PC-9 (cell line): ENCODE results near the gene LYSMD2. TPM values are rescaled to one million over a fixed set of nuclear protein-coding genes. Genes with fewer than 3 reads are reported as not detected.

Experiments used
- BruUV-seq: library from RNA; stranded (reverse); fragments of 400-500 nt; replicated peaks from 2 replicates; lab custom pipeline; 2021; lab: Mats Ljungman, UMichigan
- CTCF ChIA-PET: fragments of 300-600 bp; sonication (Branson Sonifier 250); formaldehyde crosslinking; loops from one replicate; lab custom pipeline; 2022; ENCODE audit warnings: antibody characterized with exemption; lab: Charles Lee
- POLR2A ChIA-PET: fragments of 300-600 bp; sonication (Branson Sonifier 250); formaldehyde crosslinking; loops from one replicate; lab custom pipeline; 2022; ENCODE audit warnings: antibody characterized with exemption; ENCODE audit not compliant: unreplicated experiment; lab: Charles Lee
- DNase-seq, 2 experiments: peaks; one replicate each; pipeline versions ENCODE4 v3.0.0 to v3.0.0-alpha.2; 2015 to 2022; ENCODE audit warnings: mixed read lengths in 1 of 2
- H2AFZ ChIP-seq: fragments of 200-600 bp; sonication (generic); 2 replicates; pipeline ENCODE4 v1.8.1; 2017; ENCODE audit warnings: antibody characterized with exemption
- H3F3A ChIP-seq: fragments of 200-600 bp; sonication (generic); 2 replicates; pipeline ENCODE4 v1.8.1; 2017; ENCODE audit warnings: antibody characterized with exemption, mild to moderate bottlenecking, low read depth; ENCODE audit not compliant: insufficient read depth
- H3K27ac ChIP-seq: fragments of 200-600 bp; sonication (generic); 2 replicates; pipeline ENCODE4 v1.6.1; 2016; ENCODE audit warnings: mixed run types
- H3K27me3 ChIP-seq: fragments of 200-600 bp; sonication (generic); 2 replicates; pipeline ENCODE4 v1.6.1; 2016; ENCODE audit warnings: low read depth, mixed run types; ENCODE audit not compliant: insufficient read depth
- H3K36me3 ChIP-seq: fragments of 200-600 bp; sonication (generic); 2 replicates; pipeline ENCODE4 v1.6.1; 2016; ENCODE audit warnings: low read depth, mixed run types
- H3K4me1 ChIP-seq: fragments of 200-600 bp; sonication (generic); replicated peaks from 2 replicates; pipeline ENCODE4 v1.6.1; 2016; ENCODE audit warnings: mixed run types; ENCODE audit not compliant: insufficient read depth
- H3K4me2 ChIP-seq: fragments of 200-600 bp; sonication (generic); 2 replicates; pipeline ENCODE4 v1.6.1; 2017; ENCODE audit warnings: mixed run types
- H3K4me3 ChIP-seq: fragments of 200-600 bp; sonication (generic); 2 replicates; pipeline ENCODE4 v1.6.1; 2016; ENCODE audit warnings: mixed run types
- H3K79me2 ChIP-seq: fragments of 200-600 bp; sonication (generic); 2 replicates; pipeline ENCODE4 v1.6.1; 2017; ENCODE audit warnings: low read depth, mixed run types
- H3K9me2 ChIP-seq: fragments of 200-600 bp; sonication (generic); 2 replicates; pipeline ENCODE4 v1.8.1; 2017; ENCODE audit warnings: mild to moderate bottlenecking; ENCODE audit not compliant: insufficient read depth
- H3K9me3 ChIP-seq: fragments of 200-600 bp; sonication (generic); 2 replicates; pipeline ENCODE4 v1.8.1; 2016; ENCODE audit warnings: low read depth; ENCODE audit not compliant: insufficient read depth
- H4K20me1 ChIP-seq: fragments of 200-600 bp; sonication (generic); 2 replicates; pipeline ENCODE4 v1.8.1; 2017; ENCODE audit not compliant: insufficient read depth
- CTCF ChIP-seq: fragments of 200-600 bp; sonication (generic); conservative IDR thresholded peaks from 2 replicates; pipeline ENCODE4 v1.6.1; 2017; ENCODE audit warnings: mixed run types, antibody characterized with exemption, mild to moderate bottlenecking, moderate library complexity
- EZH2 ChIP-seq: fragments of 200-600 bp; sonication (generic); IDR thresholded peaks from 2 replicates; pipeline ENCODE4 v1.8.0; 2017; ENCODE audit warnings: antibody characterized with exemption, low read depth
- intact Hi-C: fragments of 100-400 bp; cut with micrococcal nuclease; formaldehyde crosslinking; loops from one replicate; pipeline ENCODE4 v1.10.0; 2022; ENCODE audit not compliant: unreplicated experiment
- total RNA-seq: library from RNA; stranded (reverse); gene quantifications from 2 replicates; pipeline ENCODE4 v1.2.3, GENCODE V29; 2021

Gene LYSMD2
- total RNA-seq, 1 experiment from 2014 or later, result 11.1 TPM

- Histone ChIP-seq H3K27me3 (no peaks in the 10 kb centered on the region), H2AFZ (no peak overlapping the region), H3K36me3 (no peaks in the 10 kb centered on the region), H3K4me2 (no peak overlapping the region), H4K20me1 (no peaks in the 10 kb centered on the region), H3K9me3 (no peaks in the 10 kb centered on the region), H3K79me2 (no peaks in the 10 kb centered on the region), H3K27ac (no peak overlapping the region), H3K4me3 (no peak overlapping the region), H3K4me1 (no peaks in the 10 kb centered on the region), H3F3A (no peaks in the 10 kb centered on the region), H3K9me2 (no peaks in the 10 kb centered on the region)
- DNase-seq, result no peak
- TF ChIP-seq CTCF (no peak), EZH2 (no peak)
- POLR2A ChIA-PET, result no interaction called here
- CTCF ChIA-PET, result interaction anchor here (0.6 kb wide), 1 partner anchor 691 kb away, joined by 3 read pairs; no protein-coding TSS in a partner anchor
- BruUV-seq, result no TSS peak
- intact Hi-C loops, result no loop called here
These were observed 23.3 kb downstream of the LYSMD2 start for GRCh38 chr15:51714162-51714561.

- ChIA-PET POLR2A (no interaction called here), CTCF (interaction anchor here (0.7 kb wide), 1 partner anchor 65 kb away, joined by 6 read pairs; no protein-coding TSS in a partner anchor)
- BruUV-seq, result no TSS peak
- Histone ChIP-seq H3K27ac (no peak overlapping the region), H4K20me1 (no peaks in the 10 kb centered on the region), H3K79me2 (no peaks in the 10 kb centered on the region), H3K4me2 (no peak overlapping the region), H3F3A (no peaks in the 10 kb centered on the region), H2AFZ (no peak overlapping the region), H3K27me3 (no peaks in the 10 kb centered on the region), H3K4me3 (no peak overlapping the region), H3K9me3 (no peaks in the 10 kb centered on the region), H3K9me2 (no peaks in the 10 kb centered on the region), H3K36me3 (no peaks in the 10 kb centered on the region), H3K4me1 (no peaks in the 10 kb centered on the region)
- TF ChIP-seq EZH2, result no peak
- no peak for TF ChIP-seq CTCF
- DNase-seq, result no peak
- intact Hi-C loops, result no loop called here
These were observed 28.4 kb downstream of the LYSMD2 start for GRCh38 chr15:51709031-51709430.

- DNase-seq, result no peak
- POLR2A ChIA-PET, result no interaction called here
- Histone ChIP-seq H3K4me2 (no peak overlapping the region), H3K4me3 (no peak overlapping the region), H3K9me3 (no peaks in the 10 kb centered on the region), H3K79me2 (no peaks in the 10 kb centered on the region), H3K36me3 (no peaks in the 10 kb centered on the region), H3K27me3 (no peaks in the 10 kb centered on the region), H2AFZ (no peak overlapping the region; the same call in 1 of the 2 replicates), H3K27ac (no peak overlapping the region), H3K9me2 (no peaks in the 10 kb centered on the region), H4K20me1 (no peaks in the 10 kb centered on the region), H3K4me1 (no peaks in the 10 kb centered on the region), H3F3A (no peaks in the 10 kb centered on the region)
- CTCF ChIA-PET, result interaction anchor here (0.5 kb wide), 1 partner anchor 33 kb away, joined by 3 read pairs; no protein-coding TSS in a partner anchor
- no TSS peak for BruUV-seq
- TF ChIP-seq CTCF (no peak), EZH2 (no peak)
- intact Hi-C loops, result no loop called here
These were observed 29.4 kb downstream of the LYSMD2 start for GRCh38 chr15:51708013-51708412.
